Ovary (tissue), 3 donors: ENCODE results near the gene CPTP.

ENCODE experiments used
- EP300 ChIP-seq: sonication (generic); formaldehyde crosslinking; IDR thresholded peaks from one replicate; pipeline ENCODE4 v1.6.1; 2017; ENCODE audit warnings: antibody characterized with exemption
- POLR2A ChIP-seq: fragments of 450-650 bp; IDR thresholded peaks from one replicate; pipeline ENCODE4 v1.6.1; 2017; ENCODE audit warnings: antibody characterized with exemption, mild to moderate bottlenecking, moderate library complexity
- TF ChIP-seq, protein P1 (sequence below), 3 donors: fragments of 450-650 bp in 2 of 3; fragments of 200-600 bp in 1 of 3; IDR thresholded peaks; one replicate each; pipeline versions ENCODE4 v1.5.1 to v1.8.0; 2016 to 2022; ENCODE audit warnings: antibody characterized with exemption in 3 of 3, mild to moderate bottlenecking in 1 of 3
- donor health status: DM: no; HTN: no; CAD: no.

DNA sequence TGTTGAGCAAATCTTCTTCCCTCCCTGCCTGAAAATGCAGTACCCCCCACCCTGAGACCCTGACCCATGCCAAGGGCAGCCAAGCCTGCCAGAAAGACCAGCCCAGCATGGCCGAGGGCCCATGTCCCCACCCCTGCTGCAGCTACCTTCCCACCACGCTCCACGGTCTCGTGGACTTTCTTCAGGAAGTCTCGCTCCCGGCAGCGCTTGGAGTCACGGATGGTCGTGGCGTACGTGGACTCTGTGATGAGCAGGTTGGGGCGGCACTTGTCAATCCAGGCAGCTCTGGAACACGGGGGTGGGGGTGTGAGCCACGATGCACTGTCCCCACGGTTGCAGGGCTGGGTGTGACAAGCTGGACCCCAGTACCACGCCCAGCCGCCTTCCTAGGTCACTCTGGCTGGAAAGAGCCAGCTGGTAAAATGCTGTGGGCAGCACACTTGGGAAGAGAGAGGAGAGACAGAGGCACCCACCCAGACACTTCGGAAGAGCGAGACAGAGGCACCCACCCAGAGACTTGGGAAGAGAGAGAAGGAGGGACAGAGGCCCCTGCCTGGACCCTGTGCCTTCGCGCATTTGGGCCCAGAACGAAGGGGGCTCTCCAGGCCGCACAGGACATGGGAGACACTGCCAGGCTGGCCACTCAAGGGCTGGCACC, 9.8 kb upstream of the CPTP start:
- TF ChIP-seq, protein P1, sequence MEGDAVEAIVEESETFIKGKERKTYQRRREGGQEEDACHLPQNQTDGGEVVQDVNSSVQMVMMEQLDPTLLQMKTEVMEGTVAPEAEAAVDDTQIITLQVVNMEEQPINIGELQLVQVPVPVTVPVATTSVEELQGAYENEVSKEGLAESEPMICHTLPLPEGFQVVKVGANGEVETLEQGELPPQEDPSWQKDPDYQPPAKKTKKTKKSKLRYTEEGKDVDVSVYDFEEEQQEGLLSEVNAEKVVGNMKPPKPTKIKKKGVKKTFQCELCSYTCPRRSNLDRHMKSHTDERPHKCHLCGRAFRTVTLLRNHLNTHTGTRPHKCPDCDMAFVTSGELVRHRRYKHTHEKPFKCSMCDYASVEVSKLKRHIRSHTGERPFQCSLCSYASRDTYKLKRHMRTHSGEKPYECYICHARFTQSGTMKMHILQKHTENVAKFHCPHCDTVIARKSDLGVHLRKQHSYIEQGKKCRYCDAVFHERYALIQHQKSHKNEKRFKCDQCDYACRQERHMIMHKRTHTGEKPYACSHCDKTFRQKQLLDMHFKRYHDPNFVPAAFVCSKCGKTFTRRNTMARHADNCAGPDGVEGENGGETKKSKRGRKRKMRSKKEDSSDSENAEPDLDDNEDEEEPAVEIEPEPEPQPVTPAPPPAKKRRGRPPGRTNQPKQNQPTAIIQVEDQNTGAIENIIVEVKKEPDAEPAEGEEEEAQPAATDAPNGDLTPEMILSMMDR (IDR thresholded peaks at IDR 0.05), result no peak
- TF ChIP-seq POLR2A, result no peak
- no peak for TF ChIP-seq EP300
